ENCODE results near the gene RNASE7.

The RNASE7 gene

GRCh38 chr14:21084998-21085853, 43.1 kb downstream of the RNASE7 start:
- no peaks in the 10 kb centered on the region for H3K27me3 ChIP-seq (ENCODE audit: control insufficient read depth in 1 of 2, insufficient read depth in 2 of 2, low read length in 2 of 2)
- peaks cover 18 to 68% of the 10 kb centered on the region in 2 donors for H3K36me3 ChIP-seq (ENCODE audit: control insufficient read depth in 1 of 2, insufficient read depth in 2 of 2, low read length in 2 of 2)
- H3K4me3 ChIP-seq (ENCODE audit: low read depth in 1 of 2, low read length in 2 of 2), result no peak overlapping the region
- peaks cover 10 to 16% of the 10 kb centered on the region in 2 donors for H3K4me1 ChIP-seq (ENCODE audit: control insufficient read depth in 1 of 2, insufficient read depth in 2 of 2, low read length in 2 of 2)
- H3K9me3 ChIP-seq (ENCODE audit: control insufficient read depth in 1 of 2, low read length in 2 of 2), result no peaks in the 10 kb centered on the region
- no peak overlapping the region for H3K27ac ChIP-seq (ENCODE audit: low read depth, low read length)
- peak overlapping the region in 1 of 2 donors; percentile 13 for H3K9ac ChIP-seq (ENCODE audit: low read depth in 1 of 2, low read length in 2 of 2)

- peaks cover 14 to 60% of the 10 kb centered on the region in 2 donors for H3K36me3 ChIP-seq (ENCODE audit: control insufficient read depth in 1 of 2, insufficient read depth in 2 of 2, low read length in 2 of 2)
- no peaks in the 10 kb centered on the region for H3K9me3 ChIP-seq (ENCODE audit: control insufficient read depth in 1 of 2, low read length in 2 of 2)
- H3K27me3 ChIP-seq (ENCODE audit: control insufficient read depth in 1 of 2, insufficient read depth in 2 of 2, low read length in 2 of 2), result no peaks in the 10 kb centered on the region
- H3K4me1 ChIP-seq (ENCODE audit: control insufficient read depth in 1 of 2, insufficient read depth in 2 of 2, low read length in 2 of 2), result peaks cover 10 to 16% of the 10 kb centered on the region in 2 donors
- H3K9ac ChIP-seq (ENCODE audit: low read depth in 1 of 2, low read length in 2 of 2), result no peak overlapping the region
- H3K4me3 ChIP-seq (ENCODE audit: low read depth in 1 of 2, low read length in 2 of 2), result no peak overlapping the region
- H3K27ac ChIP-seq (ENCODE audit: low read depth, low read length), result no peak overlapping the region
Observed at GRCh38 chr14:21086908-21087293, 44.7 kb downstream of the RNASE7 start.

- H3K9ac ChIP-seq (ENCODE audit: low read depth in 1 of 2, low read length in 2 of 2), result no peak overlapping the region
- peaks cover 11 to 54% of the 10 kb centered on the region in 2 donors for H3K36me3 ChIP-seq (ENCODE audit: control insufficient read depth in 1 of 2, insufficient read depth in 2 of 2, low read length in 2 of 2)
Observed at GRCh38 chr14:21087294-21088091, 45.3 kb downstream of the RNASE7 start.

GRCh38 chr14:21088687-21089086, 46.5 kb downstream of the RNASE7 start:
- H3K27ac ChIP-seq (ENCODE audit: low read depth, low read length), result no peak overlapping the region

More at GRCh38 chr14:21087294-21088091, 45.3 kb downstream of the RNASE7 start:
- Histone ChIP-seq H3K4me3 (ENCODE audit: low read depth in 1 of 2, low read length in 2 of 2) (no peak overlapping the region), H3K27ac (ENCODE audit: low read depth, low read length) (no peak overlapping the region), H3K4me1 (ENCODE audit: control insufficient read depth in 1 of 2, insufficient read depth in 2 of 2, low read length in 2 of 2) (peaks cover 13 to 16% of the 10 kb centered on the region in 2 donors), H3K27me3 (ENCODE audit: control insufficient read depth in 1 of 2, insufficient read depth in 2 of 2, low read length in 2 of 2) (no peaks in the 10 kb centered on the region), H3K9me3 (ENCODE audit: control insufficient read depth in 1 of 2, low read length in 2 of 2) (no peaks in the 10 kb centered on the region)

GRCh38 chr14:21089271-21089670, 47.1 kb downstream of the RNASE7 start:
- H3K4me3 ChIP-seq (ENCODE audit: low read depth in 1 of 2, low read length in 2 of 2), result no peak overlapping the region
- no peak overlapping the region for H3K9ac ChIP-seq (ENCODE audit: low read depth in 1 of 2, low read length in 2 of 2)
- H3K9me3 ChIP-seq (ENCODE audit: control insufficient read depth in 1 of 2, low read length in 2 of 2), result no peaks in the 10 kb centered on the region
- H3K36me3 ChIP-seq (ENCODE audit: control insufficient read depth in 1 of 2, insufficient read depth in 2 of 2, low read length in 2 of 2), result peaks cover 6 to 45% of the 10 kb centered on the region in 2 donors
- H3K27ac ChIP-seq (ENCODE audit: low read depth, low read length), result no peak overlapping the region
- H3K4me1 ChIP-seq (ENCODE audit: control insufficient read depth in 1 of 2, insufficient read depth in 2 of 2, low read length in 2 of 2), result peaks cover 16 to 25% of the 10 kb centered on the region in 2 donors
- no peaks in the 10 kb centered on the region for H3K27me3 ChIP-seq (ENCODE audit: control insufficient read depth in 1 of 2, insufficient read depth in 2 of 2, low read length in 2 of 2)

More at GRCh38 chr14:21088687-21089086, 46.5 kb downstream of the RNASE7 start:
- Histone ChIP-seq H3K36me3 (ENCODE audit: control insufficient read depth in 1 of 2, insufficient read depth in 2 of 2, low read length in 2 of 2) (peaks cover 6 to 49% of the 10 kb centered on the region in 2 donors), H3K9ac (ENCODE audit: low read depth in 1 of 2, low read length in 2 of 2) (no peak overlapping the region), H3K9me3 (ENCODE audit: control insufficient read depth in 1 of 2, low read length in 2 of 2) (no peaks in the 10 kb centered on the region), H3K4me1 (ENCODE audit: control insufficient read depth in 1 of 2, insufficient read depth in 2 of 2, low read length in 2 of 2) (peaks cover 16 to 19% of the 10 kb centered on the region in 2 donors), H3K4me3 (ENCODE audit: low read depth in 1 of 2, low read length in 2 of 2) (no peak overlapping the region), H3K27me3 (ENCODE audit: control insufficient read depth in 1 of 2, insufficient read depth in 2 of 2, low read length in 2 of 2) (no peaks in the 10 kb centered on the region)

- Histone ChIP-seq H3K4me3 (ENCODE audit: low read depth in 1 of 2, low read length in 2 of 2) (no peak overlapping the region), H3K9me3 (ENCODE audit: control insufficient read depth in 1 of 2, low read length in 2 of 2) (no peaks in the 10 kb centered on the region), H3K9ac (ENCODE audit: low read depth in 1 of 2, low read length in 2 of 2) (no peak overlapping the region), H3K27me3 (ENCODE audit: control insufficient read depth in 1 of 2, insufficient read depth in 2 of 2, low read length in 2 of 2) (no peaks in the 10 kb centered on the region), H3K36me3 (ENCODE audit: control insufficient read depth in 1 of 2, insufficient read depth in 2 of 2, low read length in 2 of 2) (peaks cover 6 to 40% of the 10 kb centered on the region in 2 donors), H3K27ac (ENCODE audit: low read depth, low read length) (no peak overlapping the region), H3K4me1 (ENCODE audit: control insufficient read depth in 1 of 2, insufficient read depth in 2 of 2, low read length in 2 of 2) (peaks cover 10 to 23% of the 10 kb centered on the region in 2 donors)
Observed at GRCh38 chr14:21089877-21090193, 47.7 kb downstream of the RNASE7 start.

GRCh38 chr14:21090194-21090939, 48.2 kb downstream of the RNASE7 start:
- Histone ChIP-seq H3K9ac (ENCODE audit: low read depth in 1 of 2, low read length in 2 of 2) (no peak overlapping the region), H3K27me3 (ENCODE audit: control insufficient read depth in 1 of 2, insufficient read depth in 2 of 2, low read length in 2 of 2) (no peaks in the 10 kb centered on the region), H3K27ac (ENCODE audit: low read depth, low read length) (no peak overlapping the region), H3K36me3 (ENCODE audit: control insufficient read depth in 1 of 2, insufficient read depth in 2 of 2, low read length in 2 of 2) (peaks cover 6 to 34% of the 10 kb centered on the region in 2 donors), H3K4me3 (ENCODE audit: low read depth in 1 of 2, low read length in 2 of 2) (no peak overlapping the region), H3K9me3 (ENCODE audit: control insufficient read depth in 1 of 2, low read length in 2 of 2) (no peaks in the 10 kb centered on the region), H3K4me1 (ENCODE audit: control insufficient read depth in 1 of 2, insufficient read depth in 2 of 2, low read length in 2 of 2) (peaks cover 5 to 24% of the 10 kb centered on the region in 2 donors)

- Histone ChIP-seq H3K36me3 (ENCODE audit: control insufficient read depth in 1 of 2, insufficient read depth in 2 of 2, low read length in 2 of 2) (peaks cover 6 to 27% of the 10 kb centered on the region in 2 donors), H3K9me3 (ENCODE audit: control insufficient read depth in 1 of 2, low read length in 2 of 2) (no peaks in the 10 kb centered on the region), H3K9ac (ENCODE audit: low read depth in 1 of 2, low read length in 2 of 2) (no peak overlapping the region), H3K27ac (ENCODE audit: low read depth, low read length) (no peak overlapping the region), H3K4me3 (ENCODE audit: low read depth in 1 of 2, low read length in 2 of 2) (no peak overlapping the region), H3K4me1 (ENCODE audit: control insufficient read depth in 1 of 2, insufficient read depth in 2 of 2, low read length in 2 of 2) (peaks cover 1 to 26% of the 10 kb centered on the region in 2 donors), H3K27me3 (ENCODE audit: control insufficient read depth in 1 of 2, insufficient read depth in 2 of 2, low read length in 2 of 2) (no peaks in the 10 kb centered on the region)
Observed at GRCh38 chr14:21090940-21091663, 48.9 kb downstream of the RNASE7 start.

GRCh38 chr14:21091821-21092272, 49.7 kb downstream of the RNASE7 start:
- H3K27me3 ChIP-seq (ENCODE audit: control insufficient read depth in 1 of 2, insufficient read depth in 2 of 2, low read length in 2 of 2), result no peaks in the 10 kb centered on the region
- H3K27ac ChIP-seq (ENCODE audit: low read depth, low read length), result no peak overlapping the region
- H3K4me1 ChIP-seq (ENCODE audit: control insufficient read depth in 1 of 2, insufficient read depth in 2 of 2, low read length in 2 of 2), result peaks cover 9 to 29% of the 10 kb centered on the region in 2 donors
- H3K9ac ChIP-seq (ENCODE audit: low read depth in 1 of 2, low read length in 2 of 2), result no peak overlapping the region
- peaks cover 6 to 26% of the 10 kb centered on the region in 2 donors for H3K36me3 ChIP-seq (ENCODE audit: control insufficient read depth in 1 of 2, insufficient read depth in 2 of 2, low read length in 2 of 2)
- no peaks in the 10 kb centered on the region for H3K9me3 ChIP-seq (ENCODE audit: control insufficient read depth in 1 of 2, low read length in 2 of 2)
- no peak overlapping the region for H3K4me3 ChIP-seq (ENCODE audit: low read depth in 1 of 2, low read length in 2 of 2)
